Sigmoid colon (tissue), 4 donors: ENCODE results near the gene CTAG2.

Source experiments
- POLR2A ChIP-seq, 2 donors: fragments of 450-650 bp; IDR thresholded peaks; one replicate each; pipeline ENCODE4 v1.6.1; 2016; ENCODE audit warnings: antibody characterized with exemption in 2 of 2, mild to moderate bottlenecking in 2 of 2, moderate library complexity in 2 of 2
- POLR2AphosphoS5 ChIP-seq, 4 donors: sonication (generic); formaldehyde crosslinking; IDR thresholded peaks; one replicate each; pipeline ENCODE4 v1.6.1; 2017; ENCODE audit warnings: antibody characterized with exemption in 4 of 4
- TF ChIP-seq, protein P1 (sequence below), 4 experiments: fragments of 450-650 bp in 3 of 4; fragments of 200-600 bp in 1 of 4; IDR thresholded peaks; one replicate each; pipeline ENCODE4 v1.5.1; 2016 to 2019; ENCODE audit warnings: antibody characterized with exemption in 4 of 4, mild to moderate bottlenecking in 3 of 4, moderate library complexity in 2 of 4

DNA sequence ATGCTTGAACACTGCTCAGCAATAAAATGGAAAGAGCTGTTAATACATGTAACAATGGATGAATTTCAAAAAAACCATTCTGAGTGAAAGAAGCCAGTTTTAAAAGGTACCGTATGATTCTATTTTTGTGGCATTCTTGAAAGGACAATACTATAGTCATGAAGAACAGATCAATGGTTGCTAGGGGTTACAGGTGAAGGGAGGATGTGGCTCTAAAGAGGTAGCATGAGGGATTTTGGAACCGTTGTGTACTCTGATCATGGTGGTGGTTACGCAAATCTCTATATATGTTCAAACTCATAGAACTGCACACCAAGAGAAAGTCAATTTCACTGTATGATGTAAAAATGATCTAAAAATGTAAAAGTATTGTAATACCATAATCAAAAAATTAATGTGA is 40.0 kb upstream of the CTAG2 start:
- TF ChIP-seq, protein P1, sequence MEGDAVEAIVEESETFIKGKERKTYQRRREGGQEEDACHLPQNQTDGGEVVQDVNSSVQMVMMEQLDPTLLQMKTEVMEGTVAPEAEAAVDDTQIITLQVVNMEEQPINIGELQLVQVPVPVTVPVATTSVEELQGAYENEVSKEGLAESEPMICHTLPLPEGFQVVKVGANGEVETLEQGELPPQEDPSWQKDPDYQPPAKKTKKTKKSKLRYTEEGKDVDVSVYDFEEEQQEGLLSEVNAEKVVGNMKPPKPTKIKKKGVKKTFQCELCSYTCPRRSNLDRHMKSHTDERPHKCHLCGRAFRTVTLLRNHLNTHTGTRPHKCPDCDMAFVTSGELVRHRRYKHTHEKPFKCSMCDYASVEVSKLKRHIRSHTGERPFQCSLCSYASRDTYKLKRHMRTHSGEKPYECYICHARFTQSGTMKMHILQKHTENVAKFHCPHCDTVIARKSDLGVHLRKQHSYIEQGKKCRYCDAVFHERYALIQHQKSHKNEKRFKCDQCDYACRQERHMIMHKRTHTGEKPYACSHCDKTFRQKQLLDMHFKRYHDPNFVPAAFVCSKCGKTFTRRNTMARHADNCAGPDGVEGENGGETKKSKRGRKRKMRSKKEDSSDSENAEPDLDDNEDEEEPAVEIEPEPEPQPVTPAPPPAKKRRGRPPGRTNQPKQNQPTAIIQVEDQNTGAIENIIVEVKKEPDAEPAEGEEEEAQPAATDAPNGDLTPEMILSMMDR (IDR thresholded peaks at IDR 0.05), result no peak
- TF ChIP-seq POLR2A (IDR thresholded peaks at IDR 0.05) (no peak), POLR2AphosphoS5 (IDR thresholded peaks at IDR 0.05) (no peak)
